G401 (cell line): ENCODE results near the gene SMIM5. TPM values are rescaled to one million over a fixed set of nuclear protein-coding genes. Genes with fewer than 3 reads are reported as not detected.
A peak's percentile ranks its signal among the peaks of the same experiment; 100 is the strongest.

Experiments used
- DNase-seq: peaks from one replicate; pipeline ENCODE4 v3.0.0-alpha.2; 2015; ENCODE audit warnings: low spot score
- in situ Hi-C: cut with HindIII; loops from 2 replicates; pipeline ENCODE4 v1.10.0; 2016; ENCODE audit warnings: low sequenced_read_pairs, mixed read lengths
- total RNA-seq: library from RNA; depleted of rRNA; stranded (reverse); fragments of >200 nt; shearing (Covaris generic); gene quantifications from 2 replicates; pipeline ENCODE4 v1.2.3, GENCODE V29; 2014

SMIM5 gene
- total RNA-seq, 1 experiment from 2014 or later: not detected

GRCh38 chr17:75652341-75652740 lies 19.1 kb downstream of the SMIM5 start:
- no peak for DNase-seq
- in situ Hi-C loops: no loop called here

- in situ Hi-C loops: no loop called here
- peak; percentile 47 for DNase-seq
Measured at GRCh38 chr17:75652934-75653549, 19.8 kb downstream of the SMIM5 start.

GRCh38 chr17:75654176-75654575 lies 20.9 kb downstream of the SMIM5 start:
- in situ Hi-C loops: no loop called here
- DNase-seq: peak; percentile 40

- in situ Hi-C loops: no loop called here
- DNase-seq: no peak
Measured at GRCh38 chr17:75658237-75658636, 25.0 kb downstream of the SMIM5 start.

DNA sequence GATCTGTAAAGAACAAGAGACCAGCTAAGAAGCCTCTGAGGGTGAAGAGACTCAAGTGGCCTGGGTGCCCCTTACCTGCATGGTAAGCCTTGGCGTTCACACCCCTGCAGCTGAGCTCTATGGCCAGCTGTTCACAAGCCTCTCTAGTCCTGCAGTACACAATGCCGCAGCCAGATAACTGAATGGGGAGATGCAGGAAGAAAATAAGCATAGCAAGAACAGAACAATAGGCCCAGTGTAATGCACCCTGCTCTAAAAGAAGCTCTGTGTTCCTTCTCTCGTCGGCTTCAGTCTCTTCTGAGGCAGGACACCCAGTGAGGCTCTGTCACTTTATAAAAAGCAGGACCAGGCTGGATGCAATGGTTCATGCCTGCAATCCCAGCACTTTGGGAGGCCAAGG lies 28.3 kb downstream of the SMIM5 start:
- in situ Hi-C loops: no loop called here
- DNase-seq: no peak

DNA sequence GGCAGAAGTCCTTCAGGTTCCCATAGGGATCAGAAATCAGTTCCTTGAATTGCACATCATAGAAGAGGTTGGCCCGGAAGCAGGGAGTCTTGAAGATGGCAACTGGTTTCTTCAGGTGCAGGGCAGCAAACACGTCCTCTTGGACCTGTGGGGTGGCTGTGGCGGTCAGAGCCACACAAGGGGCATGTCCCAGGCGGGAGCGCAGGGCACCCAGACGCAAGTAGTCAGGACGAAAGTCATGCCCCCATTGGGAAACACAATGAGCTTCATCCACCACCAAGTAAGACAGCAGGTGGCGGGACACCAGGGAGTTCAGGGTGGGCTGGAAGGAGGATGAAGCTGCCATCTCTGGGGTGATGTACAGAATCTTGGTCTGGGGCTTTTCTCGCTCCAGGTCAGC lies 29.3 kb downstream of the SMIM5 start:
- in situ Hi-C loops: no loop called here
- DNase-seq: no peak

DNA sequence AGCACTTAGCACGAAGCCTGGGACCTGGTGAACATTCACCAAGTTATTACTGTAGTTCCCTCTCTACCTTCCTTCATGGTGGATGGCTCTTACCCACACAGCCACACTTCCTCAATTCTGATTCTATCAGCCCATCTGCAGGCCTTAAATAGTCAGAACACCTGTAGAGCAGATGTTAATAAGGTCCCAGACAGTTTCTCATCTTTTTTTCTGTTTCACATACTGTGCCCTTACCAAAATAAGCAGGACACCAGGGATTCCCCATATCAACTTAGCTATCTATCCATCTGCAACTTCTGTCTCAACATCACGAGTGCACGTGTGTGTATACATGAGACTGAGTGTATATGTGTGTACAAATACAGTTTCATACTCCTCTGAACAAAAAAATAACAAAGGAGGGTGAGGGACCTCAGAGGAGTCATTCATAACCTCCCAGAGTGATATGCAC lies 30.9 kb downstream of the SMIM5 start:
- in situ Hi-C loops: no loop called here
- DNase-seq: no peak

- in situ Hi-C loops: no loop called here
- DNase-seq: no peak
Measured at GRCh38 chr17:75665981-75666380, 32.7 kb downstream of the SMIM5 start.

- in situ Hi-C loops: no loop called here
- peak; percentile 99 for DNase-seq
Measured at GRCh38 chr17:75666959-75667790, 33.9 kb downstream of the SMIM5 start, which contains the start of the genes RECQL5 and SAP30BP. TSS of gene RECQL5 (minus strand) at chr17:75667154. CDS start at chr17:75666557, 597 bp downstream. TSS of gene SAP30BP (plus strand) at chr17:75667338. CDS start at chr17:75667373, 35 bp downstream.

DNA sequence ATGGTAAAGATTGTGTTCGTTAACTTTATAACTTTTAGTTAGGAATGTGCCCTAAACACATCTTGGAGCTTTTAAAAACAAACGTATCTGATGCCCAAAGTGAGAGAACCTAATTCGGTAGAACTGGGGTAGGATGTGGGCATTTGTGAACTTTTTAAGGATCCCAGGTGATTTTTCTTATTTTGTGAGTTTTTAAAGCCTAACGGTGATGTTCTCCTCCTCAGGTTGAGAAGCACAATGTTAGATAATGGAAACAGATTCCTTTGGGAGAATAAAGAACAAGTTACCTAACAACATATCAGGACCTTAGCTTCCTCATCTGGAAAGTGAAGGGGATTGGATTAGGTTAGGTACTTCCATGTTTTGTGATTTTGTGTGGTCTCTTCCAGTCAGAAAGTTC lies 34.6 kb downstream of the SMIM5 start:
- no peak for DNase-seq
- in situ Hi-C loops: no loop called here

DNA sequence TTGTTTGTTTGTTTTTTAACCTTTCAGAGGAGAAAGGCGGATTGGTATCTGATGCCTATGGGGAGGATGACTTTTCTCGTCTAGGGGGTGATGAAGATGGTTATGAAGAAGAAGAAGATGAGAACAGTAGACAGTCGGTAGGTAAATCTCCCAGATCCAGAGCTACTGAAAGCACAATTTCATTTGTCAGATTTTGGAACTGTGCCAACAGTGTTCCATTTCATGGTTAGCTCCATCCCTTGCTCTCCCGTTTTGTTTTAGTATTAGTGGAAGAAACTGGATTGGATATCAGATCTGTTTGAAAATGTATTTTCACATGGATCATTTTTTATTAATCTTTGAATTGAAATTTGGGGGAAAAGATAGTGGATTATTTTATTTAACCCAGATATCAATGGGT lies 35.3 kb downstream of the SMIM5 start:
- in situ Hi-C loops: no loop called here
- DNase-seq: no peak

DNA sequence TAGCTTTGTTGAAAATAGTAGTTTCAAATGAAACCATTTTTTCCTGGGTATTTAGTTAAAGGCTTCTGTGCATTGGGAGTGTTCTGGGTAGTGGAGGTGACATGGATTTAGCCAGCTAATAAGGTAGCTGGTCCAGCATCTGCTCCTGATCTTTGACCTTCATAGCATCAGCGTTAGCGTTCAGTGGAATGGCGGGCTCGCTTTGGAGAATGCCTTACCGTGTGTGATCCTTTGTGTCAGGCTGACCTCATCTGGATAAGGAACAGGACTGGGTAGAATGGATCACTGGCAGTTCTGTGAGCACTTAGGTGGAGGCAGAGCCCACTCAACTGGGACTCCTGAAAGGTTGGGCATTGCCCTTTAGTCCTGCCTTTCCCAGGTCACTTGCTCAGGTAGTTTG lies 37.6 kb downstream of the SMIM5 start:
- no peak for DNase-seq
- in situ Hi-C loops: no loop called here

DNA sequence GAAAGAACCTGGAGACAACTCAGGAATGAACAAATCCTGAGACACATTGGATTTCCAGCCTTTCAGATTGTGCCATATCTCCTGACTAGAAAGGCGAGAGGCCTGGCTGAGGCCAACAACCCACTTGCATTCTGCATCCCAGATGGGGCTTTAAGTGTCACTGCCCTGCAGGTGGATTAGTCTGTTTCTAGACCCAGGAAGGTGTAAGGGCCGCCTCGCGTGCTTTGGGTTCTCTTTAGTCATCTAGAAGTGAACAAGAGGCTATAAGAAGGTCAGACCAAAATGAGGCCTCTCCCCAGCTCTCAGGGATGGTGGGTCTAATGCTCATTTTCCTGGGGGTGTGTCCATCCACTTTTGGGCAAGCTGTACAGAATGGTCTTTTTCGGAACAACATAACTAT lies 38.8 kb downstream of the SMIM5 start:
- in situ Hi-C loops: no loop called here
- DNase-seq: no peak

DNA sequence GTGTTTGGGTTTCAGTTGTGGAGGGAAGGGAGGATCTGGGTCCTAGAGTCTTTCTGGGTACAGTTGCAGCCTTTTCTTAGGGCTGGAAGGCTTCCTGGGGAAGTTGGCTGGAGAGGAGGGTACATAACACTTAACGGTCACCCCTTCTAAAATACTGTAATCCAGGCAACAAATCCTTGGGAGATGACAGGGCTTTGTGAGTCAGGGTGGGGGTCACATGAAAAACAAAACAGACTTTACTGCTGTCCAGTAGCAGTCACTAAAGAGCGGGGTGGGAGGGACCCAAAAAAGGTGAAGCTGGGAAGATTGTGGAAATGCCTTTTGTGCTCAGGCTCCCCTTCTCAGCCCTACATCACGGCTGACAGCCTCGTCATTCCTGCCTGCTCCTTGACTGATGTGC lies 40.3 kb downstream of the SMIM5 start:
- no peak for DNase-seq
- in situ Hi-C loops: no loop called here

DNA sequence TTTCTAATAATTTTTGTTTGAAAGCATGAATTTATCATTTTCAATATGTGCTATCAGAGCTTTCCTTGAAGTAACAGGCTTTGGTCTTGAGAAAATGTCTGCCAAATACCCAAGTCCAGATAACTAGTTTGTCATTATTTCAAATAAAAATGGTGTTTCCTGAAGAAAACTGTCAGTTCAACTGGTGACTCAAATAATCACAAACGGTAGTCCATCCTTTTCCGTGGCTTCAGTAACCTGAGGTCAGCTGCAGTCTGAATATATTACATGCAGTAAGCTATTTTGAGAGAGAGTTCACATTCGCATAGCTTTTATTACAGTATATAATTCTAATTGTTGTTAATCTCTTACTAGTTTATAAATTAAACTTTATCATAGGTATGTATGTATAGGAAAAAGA lies 43.2 kb downstream of the SMIM5 start:
- no peak for DNase-seq
- in situ Hi-C loops: no loop called here

DNA sequence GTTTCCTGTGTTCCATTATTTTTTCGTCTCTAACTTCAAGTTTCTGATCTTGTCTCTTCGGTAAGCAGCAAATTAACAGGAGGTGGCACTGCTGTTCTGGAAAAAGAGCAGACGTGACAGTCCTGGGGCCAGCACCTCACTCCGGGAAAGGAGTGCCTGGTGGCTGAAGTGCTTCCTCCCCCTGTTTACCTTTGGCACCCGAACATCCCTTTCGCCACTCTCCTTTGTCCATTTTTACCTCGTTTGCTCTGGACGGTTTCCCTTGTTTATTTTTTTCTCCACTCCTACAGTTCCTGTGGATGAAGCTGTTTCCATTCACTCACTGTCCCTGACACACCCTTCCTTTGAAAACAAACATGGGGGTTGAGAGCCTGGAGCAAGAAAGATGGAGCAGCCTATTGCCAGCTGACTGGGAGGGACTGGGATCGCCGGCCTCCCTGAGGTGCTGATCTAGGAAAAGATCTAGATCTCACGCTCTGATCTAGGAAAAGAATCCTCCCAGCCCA lies 46.5 kb downstream of the SMIM5 start:
- no peak for DNase-seq
- in situ Hi-C loops: no loop called here

DNA sequence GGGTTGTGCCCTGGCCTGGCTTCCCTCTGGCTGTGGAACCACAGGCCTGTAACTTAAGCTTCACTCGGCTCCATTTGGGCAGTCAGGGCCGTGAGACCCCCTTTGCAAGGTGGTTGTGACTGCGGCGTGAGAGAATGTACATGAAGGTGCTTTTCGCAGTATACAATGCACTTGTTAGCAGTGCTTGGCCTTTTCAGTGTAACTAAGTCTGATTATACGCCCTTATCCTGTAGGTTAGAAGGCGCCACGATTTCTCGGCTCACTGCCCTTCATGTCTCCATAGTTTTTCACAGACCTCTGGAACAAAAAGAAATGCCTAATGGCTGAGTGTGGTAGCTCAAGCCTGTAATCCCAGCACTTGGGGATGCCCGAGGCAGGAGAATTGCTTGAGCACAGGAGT lies 47.2 kb downstream of the SMIM5 start:
- in situ Hi-C loops: no loop called here

GRCh38 chr17:75681289-75681688 lies 48.1 kb downstream of the SMIM5 start:
- in situ Hi-C loops: no loop called here
- DNase-seq: no peak

More for the DNA sequence above, 47.2 kb downstream of the SMIM5 start:
- no peak for DNase-seq

DNA sequence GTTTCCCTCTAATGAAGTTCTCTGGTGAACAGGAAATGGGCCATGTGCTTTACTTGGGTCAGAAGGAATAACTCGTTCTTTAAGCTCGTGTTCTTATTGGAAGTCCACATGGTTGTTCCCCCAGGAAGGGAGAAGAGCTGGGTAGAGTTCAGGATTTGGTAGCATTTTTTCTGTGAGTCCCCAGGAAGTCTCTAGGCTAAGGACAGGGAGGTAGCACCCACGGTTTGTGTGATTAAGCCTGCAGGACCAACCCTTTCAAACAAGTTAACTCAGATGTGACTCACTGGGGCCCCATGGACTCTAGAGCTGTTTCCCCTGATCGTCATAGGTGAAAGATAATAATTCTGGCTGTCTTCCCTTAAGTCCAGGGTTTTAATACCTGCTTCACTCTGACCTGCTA lies 50.3 kb downstream of the SMIM5 start:
- in situ Hi-C loops: no loop called here
- no peak for DNase-seq

GRCh38 chr17:75684249-75684648 lies 51.0 kb downstream of the SMIM5 start:
- in situ Hi-C loops: no loop called here
- no peak for DNase-seq
